KMS-11 (cell line): ENCODE measurements around the gene OTUD6A.

ENCODE experiments used
- H2AFZ ChIP-seq: fragments of 200-600 bp; sonication (generic); 2 replicates; pipeline ENCODE4 v1.6.1; 2016; ENCODE audit warnings: antibody characterized with exemption, mixed run types, low read depth
- H3K27ac ChIP-seq: fragments of 200-600 bp; sonication (generic); 2 replicates; pipeline ENCODE4 v1.6.1; 2016; ENCODE audit warnings: mild to moderate bottlenecking, mixed run types
- H3K27me3 ChIP-seq: fragments of 200-600 bp; sonication (generic); 2 replicates; pipeline ENCODE4 v1.6.1; 2017; ENCODE audit warnings: mild to moderate bottlenecking, low read depth, mixed run types, moderate library complexity; ENCODE audit not compliant: insufficient read depth
- H3K36me3 ChIP-seq: fragments of 200-600 bp; sonication (generic); 2 replicates; pipeline ENCODE4 v1.6.1; 2017; ENCODE audit warnings: mild to moderate bottlenecking, mixed run types; ENCODE audit not compliant: insufficient read depth
- H3K4me1 ChIP-seq: fragments of 200-600 bp; sonication (generic); 2 replicates; pipeline ENCODE4 v1.6.1; 2016; ENCODE audit warnings: mild to moderate bottlenecking, low read depth, mixed run types; ENCODE audit not compliant: poor library complexity, severe bottlenecking
- H3K4me2 ChIP-seq: fragments of 200-600 bp; sonication (generic); 2 replicates; pipeline ENCODE4 v1.7.0; 2016; ENCODE audit warnings: mild to moderate bottlenecking, mixed run types
- H3K4me3 ChIP-seq: fragments of 200-600 bp; sonication (generic); IDR thresholded peaks from 2 replicates; pipeline ENCODE4 v1.6.1; 2017; ENCODE audit warnings: low read depth, low read length, mixed read lengths; ENCODE audit not compliant: insufficient read depth
- H3K79me2 ChIP-seq: fragments of 200-600 bp; sonication (generic); 2 replicates; pipeline ENCODE4 v1.6.1; 2016; ENCODE audit warnings: low read depth, mixed run types; ENCODE audit not compliant: insufficient read depth
- H3K9ac ChIP-seq: fragments of 200-600 bp; sonication (generic); 2 replicates; pipeline ENCODE4 v1.6.1; 2016; ENCODE audit warnings: mild to moderate bottlenecking, mixed run types
- H4K20me1 ChIP-seq: fragments of 200-600 bp; sonication (generic); 2 replicates; pipeline ENCODE4 v1.6.1; 2016; ENCODE audit warnings: mild to moderate bottlenecking, mixed run types; ENCODE audit not compliant: insufficient read depth
- CTCF ChIP-seq: fragments of 200-600 bp; sonication (generic); conservative IDR thresholded peaks from 2 replicates; pipeline ENCODE4 v1.6.1; 2017; ENCODE audit warnings: low read depth, mild to moderate bottlenecking, antibody characterized with exemption, low read length, moderate library complexity, mixed read lengths

The OTUD6A gene

GRCh38 chrX:70041993-70042392 lies 20.3 kb upstream of the OTUD6A start:
- H2AFZ ChIP-seq = no peak overlapping the region
- no peak overlapping the region for H3K9ac ChIP-seq
- H3K4me3 ChIP-seq = no peak overlapping the region
- H3K4me2 ChIP-seq = no peak overlapping the region
- no peak overlapping the region for H3K27ac ChIP-seq
- no peak for TF ChIP-seq CTCF
- no peaks in the 10 kb centered on the region for H3K79me2 ChIP-seq
- H3K4me1 ChIP-seq = no peaks in the 10 kb centered on the region
- H3K36me3 ChIP-seq = no peaks in the 10 kb centered on the region
- no peaks in the 10 kb centered on the region for H4K20me1 ChIP-seq
- H3K27me3 ChIP-seq = no peaks in the 10 kb centered on the region

- Histone ChIP-seq H4K20me1 (no peaks in the 10 kb centered on the region), H3K27ac (no peak overlapping the region), H3K79me2 (no peaks in the 10 kb centered on the region), H2AFZ (no peak overlapping the region), H3K27me3 (no peaks in the 10 kb centered on the region), H3K36me3 (no peaks in the 10 kb centered on the region), H3K9ac (no peak overlapping the region), H3K4me1 (no peaks in the 10 kb centered on the region), H3K4me3 (no peak overlapping the region), H3K4me2 (no peak overlapping the region)
- no peak for TF ChIP-seq CTCF
Measured at GRCh38 chrX:70042399-70043371, 19.6 kb upstream of the OTUD6A start.

- no peak overlapping the region for H3K9ac ChIP-seq
- H3K36me3 ChIP-seq = no peaks in the 10 kb centered on the region
- no peak for TF ChIP-seq CTCF
- H3K27ac ChIP-seq = no peak overlapping the region
- H2AFZ ChIP-seq = no peak overlapping the region
- H3K27me3 ChIP-seq = no peaks in the 10 kb centered on the region
- no peak overlapping the region for H3K4me3 ChIP-seq
- no peaks in the 10 kb centered on the region for H4K20me1 ChIP-seq
- no peak overlapping the region for H3K4me2 ChIP-seq
- H3K79me2 ChIP-seq = no peaks in the 10 kb centered on the region
- H3K4me1 ChIP-seq = no peaks in the 10 kb centered on the region
Measured at GRCh38 chrX:70043685-70044084, 18.6 kb upstream of the OTUD6A start.

- H2AFZ ChIP-seq = no peak overlapping the region
- no peaks in the 10 kb centered on the region for H3K27me3 ChIP-seq
- TF ChIP-seq CTCF = no peak
- H3K79me2 ChIP-seq = no peaks in the 10 kb centered on the region
- no peaks in the 10 kb centered on the region for H4K20me1 ChIP-seq
- H3K27ac ChIP-seq = no peak overlapping the region
- H3K36me3 ChIP-seq = no peaks in the 10 kb centered on the region
- H3K4me1 ChIP-seq = no peaks in the 10 kb centered on the region
- no peak overlapping the region for H3K9ac ChIP-seq
- no peak overlapping the region for H3K4me3 ChIP-seq
- no peak overlapping the region for H3K4me2 ChIP-seq
Measured at GRCh38 chrX:70044541-70045245, 17.6 kb upstream of the OTUD6A start.
